MM.1S (cell line): Measurements from ENCODE around the gene ST6GALNAC1.

Source experiments
- DNase-seq: peaks from one replicate; pipeline ENCODE4 v3.0.0-alpha.2; 2015
- H2AFZ ChIP-seq: fragments of 300-600 bp; sonication (generic); 2 replicates; pipeline ENCODE4 v1.6.0; 2016; ENCODE audit warnings: antibody characterized with exemption, low read length
- H3F3A ChIP-seq: fragments of 300-600 bp; sonication (generic); 2 replicates; pipeline ENCODE4 v1.6.1; 2016; ENCODE audit warnings: mild to moderate bottlenecking, antibody characterized with exemption, low read length, moderate library complexity, mixed read lengths; ENCODE audit not compliant: insufficient read depth
- H3K27ac ChIP-seq: fragments of 300-600 bp; sonication (generic); 2 replicates; pipeline ENCODE4 v1.5.1; 2016; ENCODE audit warnings: mild to moderate bottlenecking, low read length
- H3K27me3 ChIP-seq: fragments of 300-600 bp; sonication (generic); replicated peaks from 2 replicates; pipeline ENCODE4 v1.6.0; 2016; ENCODE audit warnings: low read length; ENCODE audit not compliant: insufficient read depth
- H3K36me3 ChIP-seq: fragments of 300-600 bp; sonication (generic); replicated peaks from 2 replicates; pipeline ENCODE4 v1.6.1; 2016; ENCODE audit warnings: mild to moderate bottlenecking, low read length, mixed read lengths; ENCODE audit not compliant: insufficient read depth
- H3K4me1 ChIP-seq: fragments of 300-600 bp; sonication (generic); 2 replicates; pipeline ENCODE4 v1.6.1; 2016; ENCODE audit warnings: low read length, mixed read lengths
- H3K4me2 ChIP-seq: fragments of 300-600 bp; sonication (generic); 2 replicates; pipeline ENCODE4 v1.6.0; 2016; ENCODE audit warnings: low read depth, low read length
- H3K4me3 ChIP-seq: fragments of 300-600 bp; sonication (generic); 2 replicates; pipeline ENCODE4 v1.5.1; 2016; ENCODE audit warnings: low read length, mixed read lengths
- H3K79me2 ChIP-seq: fragments of 300-600 bp; sonication (generic); 2 replicates; pipeline ENCODE4 v1.6.1; 2016; ENCODE audit warnings: mixed run types, low read length, mixed read lengths
- H3K9ac ChIP-seq: fragments of 300-600 bp; sonication (generic); 2 replicates; pipeline ENCODE4 v1.6.1; 2016; ENCODE audit warnings: low read length, mixed read lengths
- H3K9me2 ChIP-seq: fragments of 300-600 bp; sonication (generic); replicated peaks from 2 replicates; pipeline ENCODE4 v1.6.1; 2016; ENCODE audit warnings: mild to moderate bottlenecking, low read length, mixed read lengths; ENCODE audit not compliant: insufficient read depth
- H3K9me3 ChIP-seq: fragments of 300-600 bp; sonication (generic); replicated peaks from 2 replicates; pipeline ENCODE4 v1.6.1; 2016; ENCODE audit warnings: mild to moderate bottlenecking, low read length, mixed read lengths; ENCODE audit not compliant: insufficient read depth
- H4K20me1 ChIP-seq: fragments of 300-600 bp; sonication (generic); 2 replicates; pipeline ENCODE4 v1.6.1; 2016; ENCODE audit warnings: mild to moderate bottlenecking, low read length, moderate library complexity, mixed read lengths; ENCODE audit not compliant: insufficient read depth
- CTCF ChIP-seq: fragments of 300-600 bp; sonication (generic); IDR thresholded peaks from 2 replicates; pipeline ENCODE4 v1.5.1; 2016; ENCODE audit warnings: antibody characterized with exemption, low read length, mixed read lengths
- EZH2 ChIP-seq: fragments of 300-600 bp; sonication (generic); optimal IDR thresholded peaks from 2 replicates; pipeline ENCODE3; 2017; ENCODE audit warnings: low read depth, mild to moderate bottlenecking, antibody characterized with exemption, low read length, mixed read lengths
- EZH2phosphoT487 ChIP-seq: fragments of 300-600 bp; sonication (generic); IDR thresholded peaks from 2 replicates; pipeline ENCODE4 v1.6.1; 2018; ENCODE audit warnings: antibody characterized with exemption, low read length

Gene ST6GALNAC1

GRCh38 chr17:76642994-76643393, 563 bp downstream of the ST6GALNAC1 start:
- Histone ChIP-seq H3K4me3 (no peak overlapping the region), H3F3A (no peaks in the 10 kb centered on the region), H2AFZ (no peak overlapping the region), H4K20me1 (no peaks in the 10 kb centered on the region), H3K36me3 (no peaks in the 10 kb centered on the region), H3K9ac (no peak overlapping the region), H3K9me3 (no peaks in the 10 kb centered on the region), H3K4me1 (no peaks in the 10 kb centered on the region), H3K27me3 (peaks cover 21% of the 10 kb centered on the region), H3K9me2 (no peaks in the 10 kb centered on the region), H3K27ac (no peak overlapping the region), H3K4me2 (no peak overlapping the region), H3K79me2 (no peaks in the 10 kb centered on the region)
- no peak for DNase-seq
- TF ChIP-seq EZH2phosphoT487 = no peak
- no peak for TF ChIP-seq EZH2
- TF ChIP-seq CTCF = no peak

- TF ChIP-seq EZH2 (no peak), CTCF (no peak), EZH2phosphoT487 (no peak)
- Histone ChIP-seq H3K79me2 (no peaks in the 10 kb centered on the region), H4K20me1 (no peaks in the 10 kb centered on the region), H3K9me3 (no peaks in the 10 kb centered on the region), H3K27me3 (peaks cover 18% of the 10 kb centered on the region), H3K4me1 (no peaks in the 10 kb centered on the region), H3K9ac (no peak overlapping the region), H3K4me3 (no peak overlapping the region), H2AFZ (no peak overlapping the region), H3K27ac (no peak overlapping the region), H3F3A (no peaks in the 10 kb centered on the region), H3K36me3 (no peaks in the 10 kb centered on the region), H3K4me2 (no peak overlapping the region), H3K9me2 (no peaks in the 10 kb centered on the region)
- DNase-seq = no peak
Measured at GRCh38 chr17:76642032-76642561, 1.5 kb downstream of the ST6GALNAC1 start.

GRCh38 chr17:76641501-76641900, 2.1 kb downstream of the ST6GALNAC1 start:
- Histone ChIP-seq H2AFZ (no peak overlapping the region), H3K9me2 (no peaks in the 10 kb centered on the region), H4K20me1 (no peaks in the 10 kb centered on the region), H3K79me2 (no peaks in the 10 kb centered on the region), H3K4me1 (no peaks in the 10 kb centered on the region), H3K9me3 (no peaks in the 10 kb centered on the region), H3K36me3 (no peaks in the 10 kb centered on the region), H3K4me2 (no peak overlapping the region), H3K9ac (no peak overlapping the region), H3K27me3 (peaks cover 18% of the 10 kb centered on the region), H3K4me3 (no peak overlapping the region), H3F3A (no peaks in the 10 kb centered on the region), H3K27ac (no peak overlapping the region)
- no peak for TF ChIP-seq CTCF
- no peak for TF ChIP-seq EZH2
- TF ChIP-seq EZH2phosphoT487 = no peak
- no peak for DNase-seq
